Measurements from ENCODE around the gene AKR7A2. TPM values are rescaled to one million over a fixed set of nuclear protein-coding genes. Genes with fewer than 3 reads are reported as not detected.

AKR7A2 gene
- total RNA-seq, 1 donor from 2014 or later: 53.7 TPM

DNA sequence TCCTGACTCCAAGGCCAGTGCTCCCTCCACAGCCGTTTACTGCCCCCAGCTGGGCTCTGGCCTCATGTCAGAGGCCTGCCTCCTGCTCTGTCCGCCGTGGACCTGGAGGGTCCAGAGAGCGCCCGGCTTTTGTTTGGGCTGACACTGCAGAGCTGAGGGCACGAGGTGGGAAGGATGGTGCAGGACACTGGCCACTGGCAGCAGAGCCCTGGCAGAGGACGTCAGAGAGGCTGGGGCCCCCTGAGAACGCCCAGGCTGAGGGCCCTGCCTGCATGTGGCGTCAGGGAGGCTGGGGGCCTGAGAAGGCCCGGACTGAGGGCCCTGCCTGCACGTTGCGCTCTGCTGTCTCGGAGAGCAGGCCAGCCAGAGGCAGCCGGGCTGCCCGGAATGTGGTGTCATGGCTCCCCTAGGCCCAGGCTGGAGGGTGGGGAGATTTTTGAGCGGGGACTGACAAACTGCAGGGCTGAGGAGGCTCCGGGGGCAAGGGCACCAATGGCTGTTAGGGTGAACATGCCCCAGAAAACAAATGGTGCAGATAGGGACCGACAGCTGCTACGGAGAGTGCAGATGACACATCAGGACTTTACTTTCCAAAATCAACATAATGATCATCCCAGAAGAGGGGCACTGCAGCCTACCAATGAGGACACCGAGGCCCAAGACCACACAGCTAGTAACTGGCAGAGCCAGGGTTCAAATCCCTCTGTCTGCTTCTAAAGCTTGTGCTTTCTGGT lies 31.8 kb upstream of the AKR7A2 start:
- DNase-seq (ENCODE audit: low spot score in 2 of 2): no peak
- intact Hi-C loops (cut with DNase I): no loop called here
- no peak overlapping the region for H3K4me3 ChIP-seq
- H3K27ac ChIP-seq: peak overlapping the region in 1 of 2 donors; percentile 8
- no peaks in the 10 kb centered on the region for H3K9me3 ChIP-seq
- peaks cover 4 to 8% of the 10 kb centered on the region in 2 donors for H3K4me1 ChIP-seq
- TF ChIP-seq, protein P1, sequence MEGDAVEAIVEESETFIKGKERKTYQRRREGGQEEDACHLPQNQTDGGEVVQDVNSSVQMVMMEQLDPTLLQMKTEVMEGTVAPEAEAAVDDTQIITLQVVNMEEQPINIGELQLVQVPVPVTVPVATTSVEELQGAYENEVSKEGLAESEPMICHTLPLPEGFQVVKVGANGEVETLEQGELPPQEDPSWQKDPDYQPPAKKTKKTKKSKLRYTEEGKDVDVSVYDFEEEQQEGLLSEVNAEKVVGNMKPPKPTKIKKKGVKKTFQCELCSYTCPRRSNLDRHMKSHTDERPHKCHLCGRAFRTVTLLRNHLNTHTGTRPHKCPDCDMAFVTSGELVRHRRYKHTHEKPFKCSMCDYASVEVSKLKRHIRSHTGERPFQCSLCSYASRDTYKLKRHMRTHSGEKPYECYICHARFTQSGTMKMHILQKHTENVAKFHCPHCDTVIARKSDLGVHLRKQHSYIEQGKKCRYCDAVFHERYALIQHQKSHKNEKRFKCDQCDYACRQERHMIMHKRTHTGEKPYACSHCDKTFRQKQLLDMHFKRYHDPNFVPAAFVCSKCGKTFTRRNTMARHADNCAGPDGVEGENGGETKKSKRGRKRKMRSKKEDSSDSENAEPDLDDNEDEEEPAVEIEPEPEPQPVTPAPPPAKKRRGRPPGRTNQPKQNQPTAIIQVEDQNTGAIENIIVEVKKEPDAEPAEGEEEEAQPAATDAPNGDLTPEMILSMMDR (IDR thresholded peaks at IDR 0.05): no peak
- H3K36me3 ChIP-seq: peaks cover 62 to 65% of the 10 kb centered on the region in 2 donors
- H3K27me3 ChIP-seq: no peaks in the 10 kb centered on the region

DNA sequence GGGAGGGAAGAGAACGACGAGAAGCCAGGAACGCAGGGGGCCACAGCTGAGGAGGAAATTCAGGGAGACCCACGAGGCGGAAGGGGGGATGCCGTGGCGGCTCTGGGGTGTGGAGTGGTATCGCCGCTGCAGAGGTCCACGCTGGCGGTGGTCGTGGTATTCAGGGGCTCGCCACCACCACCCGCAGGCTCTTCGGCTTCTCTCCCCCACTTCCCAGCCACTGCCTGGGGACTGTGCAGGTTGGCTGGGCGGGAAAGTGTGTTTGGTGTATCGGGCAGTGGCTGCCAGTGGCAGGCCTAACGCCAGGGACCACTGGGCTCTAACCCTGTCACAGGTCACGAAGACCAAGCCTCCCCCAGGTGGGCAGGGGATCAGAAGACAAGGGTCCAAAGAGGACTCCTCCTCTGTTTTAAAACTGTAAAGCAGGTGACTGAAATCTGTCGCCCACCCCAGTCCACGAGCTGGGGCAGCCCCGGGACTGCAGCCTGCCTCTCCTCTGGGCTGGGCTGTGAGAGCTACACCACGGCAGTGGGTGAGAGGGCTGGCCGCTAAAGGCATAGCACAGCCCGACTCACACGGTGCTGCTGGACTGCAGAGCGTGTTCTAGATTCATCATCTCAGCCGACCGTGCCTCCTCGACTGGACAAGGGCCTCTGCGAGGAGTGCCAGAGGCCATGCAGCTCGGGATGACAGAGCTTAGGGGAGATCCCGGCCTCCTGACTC lies 31.1 kb upstream of the AKR7A2 start:
- peaks cover 4 to 8% of the 10 kb centered on the region in 2 donors for H3K4me1 ChIP-seq
- H3K27ac ChIP-seq: no peak overlapping the region
- H3K36me3 ChIP-seq: peaks cover 66 to 67% of the 10 kb centered on the region in 2 donors
- TF ChIP-seq, protein P1 (IDR thresholded peaks at IDR 0.05): no peak
- intact Hi-C loops (cut with DNase I): no loop called here
- no peaks in the 10 kb centered on the region for H3K27me3 ChIP-seq
- no peaks in the 10 kb centered on the region for H3K9me3 ChIP-seq
- no peak for DNase-seq (ENCODE audit: low spot score in 2 of 2)
- H3K4me3 ChIP-seq: no peak overlapping the region

DNA sequence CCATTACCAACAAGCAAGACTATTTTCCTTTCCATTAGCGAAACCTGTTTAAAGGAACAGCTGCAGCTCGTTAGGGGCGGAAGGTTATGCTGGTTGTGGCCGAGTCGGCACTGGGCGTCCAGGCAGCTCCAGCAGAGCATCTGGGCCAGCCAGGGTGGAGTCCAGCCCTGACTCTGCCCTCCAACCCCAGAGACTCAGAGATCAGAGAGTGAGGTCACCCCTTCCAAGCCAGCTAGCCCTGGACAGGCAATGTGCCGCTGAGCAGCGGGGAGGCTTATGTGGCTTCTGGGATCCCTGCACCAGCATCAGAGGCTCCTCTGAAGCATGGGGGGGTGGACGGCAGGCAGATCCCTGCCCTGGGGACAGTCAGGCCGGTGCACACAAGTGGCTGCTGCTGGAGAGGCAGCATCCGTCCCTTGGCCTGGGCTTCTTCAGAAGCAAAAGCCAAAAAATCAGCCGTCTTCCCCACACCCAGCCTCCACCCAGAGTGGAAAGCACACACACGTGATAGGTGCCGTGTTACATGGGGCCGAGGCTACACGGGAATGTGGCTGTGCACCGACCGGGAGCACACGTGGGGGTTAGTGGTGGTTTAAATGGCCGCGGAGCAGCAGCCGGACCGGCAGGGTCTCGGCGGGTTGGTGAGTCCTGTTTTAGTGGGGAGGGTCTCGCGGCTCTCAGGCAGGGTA lies 30.3 kb upstream of the AKR7A2 start:
- Histone ChIP-seq H3K27ac (peak overlapping the region; percentile 32 to 33), H3K4me1 (peaks cover 4 to 8% of the 10 kb centered on the region in 2 donors), H3K4me3 (no peak overlapping the region), H3K27me3 (no peaks in the 10 kb centered on the region), H3K9me3 (no peaks in the 10 kb centered on the region), H3K36me3 (peaks cover 68 to 70% of the 10 kb centered on the region in 2 donors)
- no peak for DNase-seq (ENCODE audit: low spot score in 2 of 2)
- TF ChIP-seq, protein P1 (IDR thresholded peaks at IDR 0.05): no peak
- intact Hi-C loops (cut with DNase I): no loop called here

DNA sequence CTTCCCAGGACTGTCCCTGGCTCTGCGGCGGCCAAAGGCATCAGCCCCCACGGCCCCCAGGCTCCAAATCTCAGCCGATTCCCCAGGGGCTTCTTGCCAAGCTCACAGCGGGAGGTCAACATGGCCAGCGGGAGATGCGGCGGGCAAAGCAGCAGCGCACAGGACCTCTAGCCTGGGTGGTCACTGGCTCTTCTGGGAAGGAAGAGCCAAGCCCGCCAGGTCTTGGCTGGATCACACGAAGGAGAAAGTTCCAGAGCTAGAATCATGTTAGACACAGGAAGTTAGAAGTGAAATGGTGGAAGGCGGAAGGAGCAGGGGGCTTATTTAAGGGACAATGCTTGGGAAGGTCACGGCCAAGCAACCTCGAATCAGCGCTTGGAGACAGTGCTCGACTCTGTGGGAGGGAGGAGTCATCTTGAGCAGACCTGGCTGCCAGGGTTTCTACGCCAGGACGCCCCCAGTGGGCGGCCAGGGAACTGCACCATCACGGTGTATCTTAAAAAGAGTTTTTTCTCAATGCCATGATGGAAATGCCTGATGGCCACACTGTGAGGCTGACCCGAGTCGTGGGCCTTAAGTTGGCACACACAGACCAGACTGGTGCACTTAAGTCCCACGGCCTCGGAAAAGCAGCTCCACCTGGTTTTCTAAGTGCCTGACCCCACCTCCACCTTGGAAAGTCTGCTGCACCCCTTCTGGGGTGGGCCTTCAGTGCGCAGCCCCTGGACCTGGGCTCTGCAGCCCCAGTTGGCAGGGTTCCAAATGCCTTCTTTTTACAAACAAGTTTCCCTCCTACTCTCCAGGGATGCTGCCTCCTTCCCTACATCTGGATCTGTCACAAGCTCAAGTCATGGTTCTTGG lies 29.5 kb upstream of the AKR7A2 start:
- peaks cover 4 to 8% of the 10 kb centered on the region in 2 donors for H3K4me1 ChIP-seq

More for the DNA sequence above, 29.5 kb upstream of the AKR7A2 start:
- Histone ChIP-seq H3K9me3 (no peaks in the 10 kb centered on the region), H3K36me3 (peaks cover 68 to 70% of the 10 kb centered on the region in 2 donors), H3K4me3 (no peak overlapping the region), H3K27me3 (no peaks in the 10 kb centered on the region), H3K27ac (peak overlapping the region; percentile 32 to 55)
- TF ChIP-seq, protein P1 (IDR thresholded peaks at IDR 0.05): peak; percentile 76 to 92 (median 86)
- peak in 1 of 2 donors; percentile 87 for DNase-seq (ENCODE audit: low spot score in 2 of 2)
- intact Hi-C loops (cut with DNase I): loop anchor here (1.0 kb wide), 1 partner anchor 310 kb away; no protein-coding TSS in a partner anchor

All from ascending aorta (tissue), 2 donors.